ENCODE data around the gene RAB44. TPM values are rescaled to one million over a fixed set of nuclear protein-coding genes. Genes with fewer than 3 reads are reported as not detected.

Gene RAB44
- total and polyA plus RNA-seq, 7 donors, result under 0.01 to 0.71 (median 0.17) TPM; not detected in 3

- 89 to 92% methylated on average over 10 of the region's 10 CpGs for WGBS, 2 donors
- intact Hi-C loops (cut with DNase I), result no loop called here
- TF ChIP-seq POLR2A (IDR thresholded peaks at IDR 0.05) (no peak), POLR2AphosphoS5 (IDR thresholded peaks at IDR 0.05) (no peak), EP300 (IDR thresholded peaks at IDR 0.05) (no peak), CTCF (IDR thresholded peaks at IDR 0.05) (no peak)
- H3K36me3 ChIP-seq, result no peaks in the 10 kb centered on the region
- no peak overlapping the region for H3K4me3 ChIP-seq
- H3K27me3 ChIP-seq, result no peaks in the 10 kb centered on the region
- peaks cover 0 to 20% (median 19%) of the 10 kb centered on the region in 4 donors for H3K4me1 ChIP-seq
- H3K9me3 ChIP-seq, result no peaks in the 10 kb centered on the region
- DNase-seq, result no peak
- H3K27ac ChIP-seq, result no peak overlapping the region
Observed at GRCh38 chr6:36673882-36674281, 23.7 kb upstream of the RAB44 start.

- H3K27ac ChIP-seq, result no peak overlapping the region
- H3K36me3 ChIP-seq, result no peaks in the 10 kb centered on the region
- no peak for DNase-seq
- peaks cover 0 to 26% (median 20%) of the 10 kb centered on the region in 4 donors for H3K4me1 ChIP-seq
- no peaks in the 10 kb centered on the region for H3K27me3 ChIP-seq
- intact Hi-C loops (cut with DNase I), result no loop called here
- no peak overlapping the region for H3K4me3 ChIP-seq
- TF ChIP-seq EP300 (IDR thresholded peaks at IDR 0.05) (no peak), CTCF (IDR thresholded peaks at IDR 0.05) (no peak), POLR2A (IDR thresholded peaks at IDR 0.05) (no peak), POLR2AphosphoS5 (IDR thresholded peaks at IDR 0.05) (no peak)
- WGBS, 2 donors, result 93% methylated on average over 7 of the region's 7 CpGs
- no peaks in the 10 kb centered on the region for H3K9me3 ChIP-seq
Observed at GRCh38 chr6:36674942-36675341, 22.7 kb upstream of the RAB44 start.

GRCh38 chr6:36676141-36677058 is 21.2 kb upstream of the RAB44 start:
- 82 to 83% methylated on average over 4 of the region's 4 CpGs for WGBS, 2 donors
- DNase-seq, result no peak
- Histone ChIP-seq H3K4me1 (peaks cover 0 to 34% (median 26%) of the 10 kb centered on the region in 4 donors), H3K27me3 (no peaks in the 10 kb centered on the region), H3K36me3 (no peaks in the 10 kb centered on the region), H3K27ac (peak overlapping the region; percentile 97 to 100 (median 100)), H3K9me3 (no peaks in the 10 kb centered on the region), H3K4me3 (no peak overlapping the region)
- intact Hi-C loops (cut with DNase I), result loop anchor here (2.0 kb wide), 1 partner anchor 16 kb away; no protein-coding TSS in a partner anchor
- TF ChIP-seq EP300 (IDR thresholded peaks at IDR 0.05), result no peak
- no peak for TF ChIP-seq POLR2A (IDR thresholded peaks at IDR 0.05)
- no peak for TF ChIP-seq CTCF (IDR thresholded peaks at IDR 0.05)
- no peak for TF ChIP-seq POLR2AphosphoS5 (IDR thresholded peaks at IDR 0.05)

- H3K4me3 ChIP-seq, result no peak overlapping the region
- H3K27ac ChIP-seq, result peak overlapping the region; percentile 97 to 100 (median 100)
- intact Hi-C loops (cut with DNase I), result loop anchor here (2.0 kb wide), 1 partner anchor 16 kb away; no protein-coding TSS in a partner anchor
- no peak for DNase-seq
- H3K27me3 ChIP-seq, result no peaks in the 10 kb centered on the region
- 60 to 69% methylated on average over 7 of the region's 7 CpGs for WGBS, 2 donors
- peaks cover 0 to 42% (median 31%) of the 10 kb centered on the region in 4 donors for H3K4me1 ChIP-seq
- H3K36me3 ChIP-seq, result no peaks in the 10 kb centered on the region
- no peaks in the 10 kb centered on the region for H3K9me3 ChIP-seq
- no peak for TF ChIP-seq CTCF (IDR thresholded peaks at IDR 0.05)
- no peak for TF ChIP-seq POLR2AphosphoS5 (IDR thresholded peaks at IDR 0.05)
- no peak for TF ChIP-seq EP300 (IDR thresholded peaks at IDR 0.05)
- TF ChIP-seq POLR2A (IDR thresholded peaks at IDR 0.05), result no peak
Observed at GRCh38 chr6:36677059-36677749, 20.4 kb upstream of the RAB44 start.
